Renal cortical epithelial cell (primary cell): Measurements from ENCODE around the gene IL1RAP. TPM values are rescaled to one million over a fixed set of nuclear protein-coding genes. Genes with fewer than 3 reads are reported as not detected.
A peak's percentile ranks its signal among the peaks of the same experiment; 100 is the strongest.

Experiments used
- DNase-seq: peaks from one replicate; pipeline ENCODE4 v3.0.0-alpha.2; 2011; ENCODE audit warnings: low read depth
- total RNA-seq: library from RNA; depleted of rRNA; stranded (reverse); fragments of >200 nt; gene quantifications from 2 replicates; pipeline ENCODE4 v1.2.3, GENCODE V29; 2014

IL1RAP gene
- total RNA-seq, 1 donor from 2014 or later = 16.1 TPM

DNA sequence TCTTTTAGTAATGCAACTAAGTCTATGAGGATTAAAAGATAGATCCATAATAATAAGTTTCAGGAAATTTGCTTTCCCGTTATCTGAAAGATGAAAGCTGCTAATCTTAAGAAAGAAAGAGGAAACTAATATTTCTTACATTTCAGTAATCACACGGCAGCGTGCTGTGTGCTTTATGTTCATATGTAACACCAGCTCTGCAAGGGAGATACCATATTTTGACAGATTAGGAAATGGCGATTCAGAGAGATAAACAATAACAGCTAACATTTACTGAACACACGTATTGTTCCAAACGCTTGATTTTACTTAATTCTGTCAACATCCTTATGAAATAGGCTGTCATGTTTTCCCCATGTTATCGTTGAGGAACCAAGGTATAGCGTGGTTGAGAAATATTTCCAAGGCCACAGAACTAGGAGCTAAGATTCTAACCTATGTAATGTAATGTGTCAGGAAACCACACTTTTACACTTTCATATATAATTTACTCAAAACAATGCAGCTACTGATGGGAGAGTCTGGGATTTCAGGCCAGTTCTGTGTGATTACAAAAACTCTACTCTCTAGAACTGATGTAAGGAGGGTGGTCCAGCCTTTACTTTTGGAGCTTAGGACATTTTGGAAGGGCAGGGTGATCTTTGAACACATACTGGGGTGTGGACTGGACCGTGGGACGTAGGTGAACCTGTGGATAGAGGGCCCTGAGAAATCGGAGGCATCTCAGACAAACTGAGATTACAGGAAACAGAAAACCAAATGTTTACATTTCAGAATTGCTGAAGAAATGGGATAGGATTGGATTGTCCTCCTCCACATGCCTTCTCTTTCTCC is 100.6 kb downstream of the IL1RAP start:
- DNase-seq = no peak

DNA sequence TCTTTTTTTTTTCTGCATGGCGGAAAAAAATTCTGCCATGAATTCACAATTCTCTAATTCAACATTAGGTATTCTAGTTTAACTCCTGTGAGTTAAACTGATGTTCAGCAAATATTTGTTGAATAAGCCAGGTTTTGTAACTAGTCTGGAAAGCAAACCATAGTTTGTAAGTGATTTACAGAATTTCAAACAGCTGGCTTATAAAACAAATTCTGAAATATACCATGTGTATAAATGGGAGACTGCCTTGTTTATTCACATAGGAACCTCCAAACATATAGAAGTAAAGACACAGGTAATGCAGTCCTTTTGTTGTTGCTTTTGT is 101.1 kb downstream of the IL1RAP start:
- DNase-seq = no peak

GRCh38 chr3:190615607-190616006 is 101.7 kb downstream of the IL1RAP start:
- DNase-seq = no peak

DNA sequence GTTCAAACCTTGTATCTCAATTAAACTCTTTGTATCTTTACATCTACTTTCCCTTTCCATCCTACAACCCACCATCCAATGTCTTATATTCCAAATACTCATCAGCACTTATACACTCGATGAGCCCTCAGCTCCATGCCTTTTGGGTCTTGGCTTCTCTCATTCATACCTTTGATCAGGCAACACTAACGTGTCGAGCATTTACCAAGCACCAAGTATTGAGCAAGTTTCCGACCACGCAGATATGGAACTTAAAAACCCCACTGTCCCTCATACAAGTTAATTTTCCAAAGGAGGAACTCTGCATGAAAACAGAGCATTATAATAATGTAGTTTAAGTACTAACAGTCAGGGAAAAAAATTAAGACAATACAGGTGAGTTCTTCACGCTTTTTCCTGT is 102.8 kb downstream of the IL1RAP start:
- no peak for DNase-seq

DNA sequence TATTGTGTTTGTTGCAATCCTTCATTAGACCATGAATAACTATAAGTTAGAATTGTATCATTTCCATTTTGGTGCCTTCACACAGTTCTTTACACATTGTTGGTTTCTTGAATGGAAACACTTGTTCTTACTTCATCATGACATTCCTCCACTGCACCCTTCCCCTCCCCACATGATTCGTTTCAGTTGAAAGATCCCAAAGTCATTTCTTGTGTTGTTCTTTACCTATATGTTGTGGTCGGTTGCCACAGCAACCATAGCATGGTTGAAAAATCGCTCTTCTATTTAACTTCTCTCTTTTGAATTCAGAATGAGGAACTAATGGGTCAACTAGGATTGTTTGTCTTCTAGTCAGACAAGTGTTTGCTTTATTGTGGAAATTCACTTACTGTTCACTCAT is 103.3 kb downstream of the IL1RAP start:
- DNase-seq = peak; percentile 78

GRCh38 chr3:190618330-190619030 is 104.6 kb downstream of the IL1RAP start:
- no peak for DNase-seq

DNA sequence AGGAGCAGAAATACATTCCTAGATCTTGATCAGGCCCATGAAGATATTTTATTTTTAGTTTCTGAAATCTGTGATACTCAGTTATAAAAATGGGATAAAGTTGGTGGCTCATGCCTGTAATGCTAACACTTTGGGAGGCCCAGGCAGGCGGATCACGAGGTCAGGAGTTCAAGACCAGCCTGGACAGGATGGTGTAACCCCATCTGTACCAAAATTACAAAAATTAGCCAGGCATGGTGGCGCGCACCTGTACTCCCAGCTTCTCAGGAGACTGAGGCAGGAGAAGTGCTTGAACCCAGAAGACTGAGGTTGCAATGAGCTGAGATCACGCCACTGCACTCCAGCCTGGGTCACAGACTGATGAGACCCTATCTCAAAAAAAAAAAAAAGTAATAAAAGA is 105.5 kb downstream of the IL1RAP start:
- no peak for DNase-seq

- DNase-seq = no peak
Observed at GRCh38 chr3:190619761-190620160, 105.9 kb downstream of the IL1RAP start.

DNA sequence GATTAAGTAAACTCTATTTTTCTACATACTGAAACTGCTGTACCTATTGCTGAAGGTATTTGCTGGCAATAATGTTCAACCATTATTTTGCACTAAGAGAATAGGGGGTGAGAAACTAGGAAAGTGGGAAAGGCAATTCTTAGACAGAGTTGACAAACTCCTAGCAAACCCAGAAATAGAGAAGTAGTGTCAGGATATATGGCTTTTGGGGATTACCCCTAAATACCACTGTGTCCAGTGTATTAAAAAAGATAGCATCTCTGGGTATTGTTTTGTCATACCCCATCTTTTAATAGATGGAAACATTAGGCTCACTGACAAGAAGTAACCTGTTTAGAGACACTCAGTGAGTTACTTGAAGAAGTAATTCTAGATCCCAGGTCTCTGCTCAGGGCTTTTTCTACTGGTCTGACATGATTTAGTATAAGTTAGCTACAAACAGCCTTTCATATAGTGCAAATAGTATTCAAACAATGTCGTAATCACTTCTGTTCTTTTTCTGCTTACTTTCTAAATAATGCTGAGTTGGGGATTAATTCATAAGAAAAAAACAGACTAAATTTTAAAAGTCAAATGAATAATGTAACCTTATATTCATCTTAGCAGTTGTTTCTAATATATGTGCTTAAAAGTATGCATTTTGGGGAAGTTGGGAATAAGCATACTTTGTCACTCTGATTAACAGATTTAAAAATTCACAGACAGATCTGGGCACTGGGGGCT is 107.2 kb downstream of the IL1RAP start:
- no peak for DNase-seq

DNA sequence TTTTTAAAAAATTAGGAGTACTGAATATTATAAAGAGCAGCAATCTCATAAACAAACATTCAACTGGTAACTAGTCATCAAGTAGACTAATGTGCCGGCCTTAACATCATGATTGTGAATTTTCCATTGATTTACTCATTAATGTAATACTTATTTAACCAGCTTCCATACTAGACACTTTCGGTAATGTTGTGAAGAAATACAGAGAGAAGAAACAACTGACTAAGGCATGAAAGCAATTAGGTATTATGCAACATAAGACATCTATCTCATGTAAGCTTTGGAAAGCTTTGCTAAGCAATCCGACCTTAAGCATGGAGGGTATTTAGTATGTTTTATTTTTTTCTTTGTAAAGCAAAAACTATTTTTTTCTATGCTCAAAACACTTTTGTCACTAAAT is 108.0 kb downstream of the IL1RAP start:
- DNase-seq = no peak

GRCh38 chr3:190624282-190624681 is 110.4 kb downstream of the IL1RAP start:
- no peak for DNase-seq

DNA sequence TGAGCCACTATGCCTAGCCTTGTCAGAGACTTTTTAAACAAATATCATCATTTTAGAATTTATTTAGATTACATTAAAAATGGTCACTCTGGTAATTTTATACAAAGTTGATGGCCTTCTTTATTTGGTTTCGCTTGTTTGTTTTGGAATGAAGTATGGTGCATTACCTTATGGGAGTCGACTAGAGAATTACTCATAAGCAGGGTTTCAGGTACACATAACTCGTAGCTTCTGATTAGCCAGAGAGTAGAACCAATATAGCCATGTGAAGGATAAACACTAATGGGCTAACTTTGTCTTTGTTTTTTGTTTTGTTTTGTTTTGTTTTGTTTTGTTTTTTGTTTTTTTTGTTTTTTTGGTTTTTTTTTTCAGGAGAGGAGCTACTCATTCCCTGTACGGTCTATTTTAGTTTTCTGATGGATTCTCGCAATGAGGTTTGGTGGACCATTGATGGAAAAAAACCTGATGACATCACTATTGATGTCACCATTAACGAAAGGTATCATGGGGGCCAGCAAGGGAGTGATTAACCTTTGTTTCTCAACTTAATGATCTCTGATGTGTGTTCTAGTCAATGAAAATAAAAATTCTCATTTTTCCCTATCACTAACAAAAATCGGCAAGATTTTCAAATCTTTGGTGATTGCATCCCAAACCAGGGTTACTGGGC is 113.2 kb downstream of the IL1RAP start:
- DNase-seq = no peak

- no peak for DNase-seq
Observed at GRCh38 chr3:190629088-190629487, 115.2 kb downstream of the IL1RAP start.

- no peak for DNase-seq
Observed at GRCh38 chr3:190631295-190631694, 117.4 kb downstream of the IL1RAP start.

DNA sequence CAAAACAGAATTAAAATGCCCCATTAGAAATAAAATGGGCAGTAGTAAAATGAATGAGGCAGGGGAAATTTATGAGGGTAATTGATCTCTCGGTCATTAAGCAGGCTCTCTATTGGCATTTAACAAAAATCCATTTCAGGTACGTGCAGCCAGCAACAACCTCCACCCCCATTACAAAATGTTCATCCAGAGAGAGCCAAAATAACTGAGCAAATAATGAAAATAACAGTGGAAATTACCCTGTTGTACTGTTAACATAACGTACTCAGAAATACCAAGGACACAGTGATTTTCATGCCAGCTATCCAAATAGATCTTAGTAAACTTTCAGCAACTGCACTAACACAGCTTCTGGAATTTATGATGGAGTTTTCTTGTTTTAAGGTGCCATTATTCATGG is 127.7 kb downstream of the IL1RAP start:
- no peak for DNase-seq

DNA sequence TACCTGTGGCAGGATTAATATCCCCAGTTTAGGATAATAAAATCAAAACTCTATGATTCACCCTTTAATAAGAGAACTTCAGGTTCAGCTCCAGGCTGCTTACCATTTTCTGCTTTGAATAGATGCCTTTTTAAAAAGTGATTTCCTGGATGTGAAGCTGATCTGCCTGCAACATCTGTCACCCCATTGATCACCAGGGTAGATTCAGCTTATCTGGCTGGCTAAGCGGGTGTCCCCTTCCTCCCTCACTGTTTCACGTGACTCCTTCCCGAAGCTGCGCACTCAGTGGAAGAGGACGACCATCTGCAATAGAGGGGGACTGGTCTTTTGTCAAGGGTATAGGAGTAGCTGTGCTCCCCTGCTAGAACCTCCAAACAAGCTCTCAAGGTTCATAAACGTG is 128.1 kb downstream of the IL1RAP start:
- no peak for DNase-seq

GRCh38 chr3:190644035-190644434 is 130.2 kb downstream of the IL1RAP start:
- no peak for DNase-seq

DNA sequence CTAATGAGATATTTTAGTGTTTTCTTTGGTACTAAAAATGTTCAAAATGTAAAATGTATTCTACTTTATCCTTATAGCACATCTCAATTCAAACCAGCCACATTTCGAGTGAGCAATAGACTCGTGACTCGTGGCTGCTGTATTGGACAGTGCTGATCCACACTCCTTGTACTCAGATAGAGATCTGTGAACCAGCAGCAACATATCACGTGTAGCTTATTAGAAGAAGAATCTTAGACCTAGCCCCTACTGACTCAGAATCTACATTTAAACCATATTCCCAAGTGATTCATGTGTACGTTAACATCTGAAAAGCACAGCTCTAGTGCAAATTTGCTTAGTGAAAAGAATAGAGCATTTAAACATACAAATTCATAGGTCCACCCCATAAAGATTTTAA is 130.9 kb downstream of the IL1RAP start:
- DNase-seq = no peak

- no peak for DNase-seq
Observed at GRCh38 chr3:190645932-190646460, 132.1 kb downstream of the IL1RAP start.

DNA sequence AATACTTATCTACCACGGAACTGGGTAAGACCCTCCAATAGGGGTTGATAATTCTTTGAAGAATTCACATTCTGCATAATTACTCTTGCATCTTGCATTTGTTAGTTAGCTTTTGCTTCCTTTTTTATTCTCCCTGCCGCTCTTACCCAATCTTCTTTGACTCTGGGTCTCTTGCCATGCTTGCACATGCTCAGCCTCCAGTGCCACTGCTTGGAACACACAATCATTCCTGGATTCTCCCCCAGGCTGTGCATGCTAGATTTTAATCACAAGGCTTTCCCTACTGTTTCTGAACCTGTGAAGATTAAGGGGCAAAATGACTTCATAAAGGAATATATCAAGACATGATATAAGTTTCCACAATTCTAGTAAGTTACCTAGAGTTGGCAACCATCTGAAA is 133.1 kb downstream of the IL1RAP start:
- DNase-seq = no peak

DNA sequence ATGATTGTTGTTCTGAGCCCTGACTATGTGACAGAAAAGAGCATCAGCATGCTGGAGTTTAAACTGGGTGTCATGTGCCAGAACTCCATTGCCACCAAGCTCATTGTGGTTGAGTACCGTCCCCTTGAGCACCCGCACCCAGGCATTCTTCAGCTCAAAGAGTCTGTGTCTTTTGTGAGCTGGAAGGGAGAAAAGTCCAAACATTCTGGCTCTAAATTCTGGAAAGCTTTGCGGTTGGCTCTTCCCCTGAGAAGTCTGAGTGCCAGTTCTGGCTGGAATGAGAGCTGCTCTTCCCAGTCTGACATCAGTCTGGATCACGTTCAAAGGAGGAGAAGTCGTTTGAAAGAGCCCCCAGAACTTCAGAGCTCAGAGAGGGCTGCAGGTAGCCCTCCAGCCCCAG is 142.0 kb downstream of the IL1RAP start:
- DNase-seq = no peak

DNA sequence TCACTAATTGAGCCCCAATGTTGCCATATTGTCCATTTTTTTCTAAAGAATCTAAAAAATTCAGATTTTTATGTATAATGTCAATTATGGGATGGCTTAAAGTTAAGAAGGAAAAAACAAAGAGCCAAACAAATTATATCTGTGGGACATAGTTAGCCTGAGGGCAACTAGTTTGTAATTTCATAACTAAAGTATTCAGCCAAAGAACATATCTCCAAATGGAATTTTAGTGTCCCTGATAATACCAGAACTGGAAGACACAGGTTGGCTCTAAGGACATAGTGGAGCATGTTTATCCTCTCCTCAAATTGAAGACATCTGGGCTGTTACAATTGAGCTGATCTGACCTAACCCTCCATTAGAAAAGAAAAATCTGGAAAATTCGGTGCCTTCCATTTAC is 144.2 kb downstream of the IL1RAP start:
- no peak for DNase-seq
